Keratinocyte (primary cell): ENCODE data around the gene POLR3F. TPM values are rescaled to one million over a fixed set of nuclear protein-coding genes. Genes with fewer than 3 reads are reported as not detected.

Experiments
- DNase-seq: peaks from one replicate; pipeline ENCODE4 v3.0.0-alpha.2; 2011; ENCODE audit warnings: low read depth, missing footprints, low spot score
- FAIRE-seq: peaks from 2 replicates; lab custom pipeline; 2011; peaks lifted over from hg19 to GRCh38; lab: Jason Lieb, UNC
- H2AFZ ChIP-seq: 2 replicates; pipeline ENCODE4 v1.6.0; 2012; ENCODE audit warnings: low read length, control low read depth, inconsistent platforms; ENCODE audit not compliant: control insufficient read depth
- H3K27ac ChIP-seq: 2 replicates; pipeline ENCODE4 v1.5.1; 2011; ENCODE audit warnings: low read length; ENCODE audit not compliant: control insufficient read depth, insufficient read depth
- H3K27me3 ChIP-seq: 3 replicates; pipeline ENCODE4 v1.6.0; 2011; ENCODE audit warnings: low read length; ENCODE audit not compliant: control insufficient read depth, insufficient read depth; ENCODE audit errors: extremely low read depth
- H3K36me3 ChIP-seq, 2 experiments: 2 replicates in 1 of 2; 3 replicates in 1 of 2; pipeline ENCODE4 v1.5.1; 2011; ENCODE audit warnings: low read length in 2 of 2, mild to moderate bottlenecking in 1 of 2; ENCODE audit not compliant: control insufficient read depth in 2 of 2, insufficient read depth in 2 of 2; ENCODE audit errors: extremely low read depth in 1 of 2
- H3K4me1 ChIP-seq: 3 replicates; pipeline ENCODE4 v1.5.1; 2011; ENCODE audit warnings: low read length; ENCODE audit not compliant: control insufficient read depth, insufficient read depth; ENCODE audit errors: extremely low read depth
- H3K4me2 ChIP-seq: 3 replicates; pipeline ENCODE4 v1.6.0; 2011; ENCODE audit warnings: low read depth, low read length; ENCODE audit not compliant: control insufficient read depth, insufficient read depth; ENCODE audit errors: extremely low read depth
- H3K4me3 ChIP-seq, 3 experiments: fragments of 200-600 bp in 1 of 3; sonication (generic) in 1 of 3; 2 replicates in 2 of 3; 3 replicates in 1 of 3; pipeline ENCODE4 v1.5.1; 2011 to 2016; ENCODE audit warnings: low read length in 3 of 3, mild to moderate bottlenecking in 3 of 3, control low read depth in 2 of 3, inconsistent platforms in 1 of 3, low read depth in 1 of 3, mixed read lengths in 1 of 3, mixed run types in 1 of 3, moderate library complexity in 1 of 3; ENCODE audit not compliant: control insufficient read depth in 2 of 3, insufficient read depth in 2 of 3; ENCODE audit errors: extremely low read depth in 1 of 3
- H3K79me2 ChIP-seq: 2 replicates; pipeline ENCODE4 v1.6.0; 2012; ENCODE audit warnings: low read length; ENCODE audit not compliant: control insufficient read depth, insufficient read depth
- H3K9ac ChIP-seq: 3 replicates; pipeline ENCODE4 v1.6.0; 2011; ENCODE audit warnings: low read length; ENCODE audit not compliant: control insufficient read depth, insufficient read depth; ENCODE audit errors: extremely low read depth
- H3K9me1 ChIP-seq: 3 replicates; pipeline ENCODE4 v1.6.0; 2011; ENCODE audit warnings: low read length; ENCODE audit not compliant: control insufficient read depth, insufficient read depth; ENCODE audit errors: extremely low read depth
- H3K9me3 ChIP-seq: 2 replicates; pipeline ENCODE4 v1.5.1; 2012; ENCODE audit warnings: low read depth, low read length; ENCODE audit not compliant: control insufficient read depth
- H4K20me1 ChIP-seq: 3 replicates; pipeline ENCODE4 v1.6.0; 2011; ENCODE audit warnings: low read length; ENCODE audit not compliant: control insufficient read depth, insufficient read depth; ENCODE audit errors: extremely low read depth
- CTCF ChIP-seq, 3 experiments: IDR thresholded peaks in 1 of 3; conservative IDR thresholded peaks in 1 of 3; optimal IDR thresholded peaks in 1 of 3; 2 replicates in 2 of 3; 3 replicates in 1 of 3; pipeline versions ENCODE3 to v1.5.1; 2011; ENCODE audit warnings: low read length in 3 of 3, mild to moderate bottlenecking in 3 of 3, moderate library complexity in 2 of 3, control low read depth in 1 of 3, inconsistent platforms in 1 of 3; ENCODE audit not compliant: insufficient read depth in 2 of 3; ENCODE audit errors: extremely low read depth in 1 of 3
- EZH2 ChIP-seq: IDR thresholded peaks from one replicate; pipeline ENCODE4 v1.6.1; 2012; ENCODE audit warnings: inconsistent platforms, mild to moderate bottlenecking, low read length, moderate library complexity
- dilution Hi-C: fragments of 300-500 bp; cut with MboI; formaldehyde crosslinking; loops from one replicate; pipeline ENCODE4 v1.7.0; 2020; ENCODE audit warnings: low sequenced_read_pairs; ENCODE audit not compliant: extremely low pct_ligation_motif_present
- polyA plus RNA-seq, 5 experiments: library from polyadenylated mRNA; depleted of rRNA in 3 of 5; stranded (reverse) in 3 of 5; stranded (forward) in 1 of 5; unstranded in 1 of 5; fragments of >200 nt; gene quantifications; 1 replicate in 1 of 5; 2 replicates in 3 of 5; 3 replicates in 1 of 5; pipeline versions ENCODE4 v1.2.1 to v1.2.3, GENCODE V29; 2011 to 2012; ENCODE audit warnings: missing spikeins in 2 of 5, low read depth in 1 of 5, low replicate concordance in 1 of 5

Gene POLR3F
- polyA plus RNA-seq, 1 donor (not counting 4 experiments of a cell fraction or from before 2014, with no cell fraction given): 12.2 TPM

- H3K4me1 ChIP-seq: no peaks in the 10 kb centered on the region
- dilution Hi-C loops: no loop called here
- no peak for FAIRE-seq
These were observed 40.0 kb upstream of the POLR3F start for GRCh38 chr20:18427214-18427613.

GRCh38 chr20:18428490-18429173, 38.6 kb upstream of the POLR3F start:
- dilution Hi-C loops: no loop called here
- Histone ChIP-seq H3K27ac (no peak overlapping the region), H3K79me2 (no peaks in the 10 kb centered on the region), H3K9me1 (no peaks in the 10 kb centered on the region), H4K20me1 (no peaks in the 10 kb centered on the region), H3K4me2 (no peak overlapping the region), H3K27me3 (no peaks in the 10 kb centered on the region), H3K9me3 (no peaks in the 10 kb centered on the region), H2AFZ (no peak overlapping the region), H3K36me3 (no peaks in the 10 kb centered on the region), H3K4me1 (no peaks in the 10 kb centered on the region), H3K4me3 (no peak overlapping the region), H3K9ac (no peak overlapping the region)
- FAIRE-seq (no peak), DNase-seq (no peak)
- no peak for TF ChIP-seq CTCF (optimal IDR thresholded peaks at IDR 0.05 in 1 of 3, IDR thresholded peaks at IDR 0.05 in 1 of 3, conservative IDR thresholded peaks at IDR 0.05 in 1 of 3; ENCODE audit: extremely low read depth in 1 of 3, insufficient read depth in 2 of 3, low read length in 3 of 3)
- no peak for TF ChIP-seq EZH2

More at GRCh38 chr20:18427214-18427613, 40.0 kb upstream of the POLR3F start:
- no peaks in the 10 kb centered on the region for H3K27me3 ChIP-seq
- H2AFZ ChIP-seq: no peak overlapping the region
- no peak for DNase-seq
- H3K27ac ChIP-seq: no peak overlapping the region
- H4K20me1 ChIP-seq: no peaks in the 10 kb centered on the region
- H3K9me3 ChIP-seq: no peaks in the 10 kb centered on the region
- TF ChIP-seq CTCF (optimal IDR thresholded peaks at IDR 0.05 in 1 of 3, IDR thresholded peaks at IDR 0.05 in 1 of 3, conservative IDR thresholded peaks at IDR 0.05 in 1 of 3; ENCODE audit: extremely low read depth in 1 of 3, insufficient read depth in 2 of 3, low read length in 3 of 3) (no peak), EZH2 (no peak)
- H3K79me2 ChIP-seq: no peaks in the 10 kb centered on the region
- H3K4me3 ChIP-seq: no peak overlapping the region
- no peaks in the 10 kb centered on the region for H3K9me1 ChIP-seq
- no peak overlapping the region for H3K9ac ChIP-seq
- H3K36me3 ChIP-seq: no peaks in the 10 kb centered on the region
- H3K4me2 ChIP-seq: no peak overlapping the region
